22Rv1 (cell line): ENCODE data around the gene MAMDC2.

Experiments used
- CTCF ChIP-seq: fragments of 450-650 bp; IDR thresholded peaks from 2 replicates; pipeline ENCODE4 v1.5.1; 2017; ENCODE audit warnings: mild to moderate bottlenecking
- ZFX ChIP-seq: fragments of 450-650 bp; IDR thresholded peaks from 2 replicates; pipeline ENCODE4 v1.6.1; 2017; ENCODE audit warnings: antibody characterized with exemption, borderline replicate concordance

DNA sequence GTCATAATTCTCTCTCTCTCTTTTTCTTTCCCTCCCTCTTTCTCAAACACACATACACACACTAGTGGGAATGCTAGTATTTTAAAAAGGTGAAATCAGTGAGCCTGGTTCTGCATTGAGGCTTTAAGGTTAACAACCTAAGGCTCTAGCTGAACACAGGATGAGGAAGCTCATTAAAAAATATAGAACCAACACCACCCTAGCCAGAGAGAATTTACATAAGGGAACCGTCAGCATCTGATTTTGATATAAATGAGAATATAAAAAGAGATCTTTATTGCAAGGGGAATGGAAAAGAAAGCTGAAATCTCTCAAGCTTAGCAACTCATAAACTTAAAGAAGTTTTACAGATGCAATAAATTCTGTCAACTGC, 100.5 kb downstream of the MAMDC2 start:
- TF ChIP-seq CTCF (no peak), ZFX (no peak)
